GM12892 (cell line): ENCODE data around the gene EFCAB7.
A peak's percentile ranks its signal among the peaks of the same experiment; 100 is the strongest.
"Not testable (repeated sequence)": the region's sequence is repeated elsewhere in the genome, so short reads cannot be mapped to it uniquely, and the experiment has no call there.

Experiments used
- DNase-seq: peaks from one replicate; pipeline ENCODE4 v3.0.0; 2011; ENCODE audit not compliant: insufficient read length
- FAIRE-seq: peaks from 2 replicates; lab custom pipeline; 2011; peaks lifted over from hg19 to GRCh38; lab: Jason Lieb, UNC
- POLR2A ChIP-seq: IDR thresholded peaks from 2 replicates; pipeline ENCODE4 v1.6.1; 2011; ENCODE audit warnings: low read depth, low read length, control low read depth
- POLR2AphosphoS5 ChIP-seq: IDR thresholded peaks from 2 replicates; pipeline ENCODE4 v1.6.1; 2011; ENCODE audit warnings: low read depth, low read length, control low read depth
- TAF1 ChIP-seq: IDR thresholded peaks from 2 replicates; pipeline ENCODE4 v1.6.1; 2011; ENCODE audit warnings: low read depth, mild to moderate bottlenecking, control low read depth, low read length, borderline replicate concordance

The EFCAB7 gene

GRCh38 chr1:63555480-63555879 is 32.2 kb downstream of the EFCAB7 start:
- FAIRE-seq: no peak
- DNase-seq: no peak
- TF ChIP-seq POLR2A (no peak), TAF1 (no peak), POLR2AphosphoS5 (no peak)

DNA sequence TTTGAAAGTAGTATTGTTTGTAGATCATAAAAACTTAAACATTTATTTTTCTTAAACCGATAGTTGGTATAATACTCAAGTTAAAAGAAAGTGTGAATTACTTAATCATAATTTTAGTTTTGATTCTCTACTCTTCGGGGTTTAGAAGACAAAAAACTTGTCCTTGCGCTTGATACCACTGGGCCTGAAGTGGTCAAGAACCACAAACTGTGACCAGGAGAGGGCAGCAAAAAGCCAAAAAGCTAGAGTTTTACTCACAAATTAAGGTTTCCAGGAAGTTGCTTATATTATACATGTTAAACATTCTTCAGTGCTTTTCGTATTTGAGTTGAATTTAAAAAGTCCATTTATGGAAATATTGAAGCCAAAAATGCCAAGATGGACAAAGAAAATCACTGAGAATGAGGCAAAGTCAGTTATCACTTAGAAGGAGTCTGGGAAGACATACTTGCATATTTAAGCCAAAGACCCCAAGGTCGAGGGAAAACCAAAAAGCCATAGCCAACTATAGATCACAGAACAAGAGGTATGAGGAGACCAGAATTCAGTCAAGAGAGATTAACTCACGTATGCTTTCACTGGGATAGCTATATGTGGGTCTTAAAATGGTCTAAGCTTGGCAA is 34.2 kb downstream of the EFCAB7 start:
- DNase-seq: no peak
- peak; percentile 9 for FAIRE-seq
- no peak for TF ChIP-seq TAF1
- TF ChIP-seq POLR2AphosphoS5: no peak
- no peak for TF ChIP-seq POLR2A

GRCh38 chr1:63559357-63559756 is 36.0 kb downstream of the EFCAB7 start:
- TF ChIP-seq POLR2A: no peak
- TF ChIP-seq POLR2AphosphoS5: no peak
- TF ChIP-seq TAF1: no peak
- no peak for DNase-seq
- no peak for FAIRE-seq

DNA sequence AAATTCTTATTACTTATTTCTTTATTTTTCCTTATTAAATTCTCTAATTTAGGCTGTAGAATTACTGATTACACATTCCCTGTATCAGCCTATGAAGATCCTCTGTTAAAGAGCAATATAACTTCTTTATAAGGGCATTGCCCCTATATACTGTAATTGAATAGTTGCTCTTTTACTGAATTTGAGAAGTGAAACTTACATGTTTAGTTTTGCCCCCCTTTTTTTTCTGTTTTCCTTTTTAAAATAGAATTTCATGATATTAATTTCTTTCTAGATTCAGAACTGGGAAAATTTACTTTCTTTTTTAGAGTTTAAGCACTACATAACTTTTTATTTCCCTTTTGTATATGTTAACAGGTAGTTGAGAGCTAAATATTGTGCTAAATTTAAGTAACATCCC is 40.4 kb downstream of the EFCAB7 start:
- TF ChIP-seq POLR2A: no peak
- TF ChIP-seq POLR2AphosphoS5: no peak
- no peak for TF ChIP-seq TAF1
- FAIRE-seq (no peak), DNase-seq (no peak)

- DNase-seq (no peak), FAIRE-seq (no peak)
- TF ChIP-seq TAF1 (no peak), POLR2A (no peak), POLR2AphosphoS5 (no peak)
Observed at GRCh38 chr1:63569068-63569467, 45.7 kb downstream of the EFCAB7 start.

DNA sequence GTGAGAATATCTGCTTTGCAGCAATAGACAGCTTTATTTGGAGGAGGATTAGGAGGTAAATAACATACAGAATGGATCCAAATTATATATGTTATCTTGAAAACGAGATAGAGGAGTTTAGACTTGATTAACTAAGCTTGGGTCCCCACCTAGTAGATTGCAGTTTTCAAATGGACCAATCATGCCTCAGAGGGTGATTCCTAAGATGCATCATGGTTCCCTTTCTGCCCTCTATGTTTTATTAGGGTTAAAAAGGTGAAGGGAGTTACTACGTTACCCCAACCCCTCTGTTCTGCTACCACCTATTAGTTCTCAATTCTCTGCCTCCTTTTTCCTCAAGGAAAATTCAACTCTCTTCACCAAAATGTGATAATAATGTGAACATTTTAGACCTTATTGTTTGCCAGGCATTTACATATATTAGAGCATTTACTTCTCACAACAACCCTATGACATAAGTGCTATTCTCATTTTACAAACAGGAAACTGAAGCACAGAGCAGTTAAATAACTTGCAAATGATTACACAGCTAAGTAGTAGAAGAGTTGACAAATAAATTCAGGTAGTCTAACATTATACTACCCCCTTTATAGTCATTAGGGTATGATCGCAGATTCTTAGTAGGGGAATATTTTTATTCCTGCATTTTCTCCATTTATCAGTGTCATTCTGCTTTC is 46.5 kb downstream of the EFCAB7 start:
- no peak for FAIRE-seq
- no peak for TF ChIP-seq POLR2A
- TF ChIP-seq POLR2AphosphoS5: no peak
- no peak for TF ChIP-seq TAF1
- DNase-seq: no peak

DNA sequence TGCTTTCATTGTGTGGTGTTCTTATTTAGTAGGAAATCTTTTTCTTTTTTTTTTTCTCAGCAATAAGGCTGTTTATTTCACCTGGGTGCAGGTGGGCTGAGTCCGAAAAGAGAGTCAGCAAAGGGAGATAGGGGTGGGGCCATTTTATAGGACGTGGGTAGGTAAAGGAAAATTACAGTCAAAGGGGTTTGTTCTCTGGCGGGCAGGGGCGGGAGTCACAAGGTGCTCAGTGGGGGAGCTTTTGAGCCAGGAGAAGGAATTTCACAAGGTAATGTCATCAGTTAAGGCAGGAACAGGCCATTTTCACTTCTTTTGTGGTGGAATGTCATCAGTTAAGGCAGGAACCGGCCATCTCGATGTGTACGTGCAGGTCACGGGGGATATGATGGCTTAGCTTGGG is 49.4 kb downstream of the EFCAB7 start:
- FAIRE-seq, DNase-seq: not testable (repeated sequence)

DNA sequence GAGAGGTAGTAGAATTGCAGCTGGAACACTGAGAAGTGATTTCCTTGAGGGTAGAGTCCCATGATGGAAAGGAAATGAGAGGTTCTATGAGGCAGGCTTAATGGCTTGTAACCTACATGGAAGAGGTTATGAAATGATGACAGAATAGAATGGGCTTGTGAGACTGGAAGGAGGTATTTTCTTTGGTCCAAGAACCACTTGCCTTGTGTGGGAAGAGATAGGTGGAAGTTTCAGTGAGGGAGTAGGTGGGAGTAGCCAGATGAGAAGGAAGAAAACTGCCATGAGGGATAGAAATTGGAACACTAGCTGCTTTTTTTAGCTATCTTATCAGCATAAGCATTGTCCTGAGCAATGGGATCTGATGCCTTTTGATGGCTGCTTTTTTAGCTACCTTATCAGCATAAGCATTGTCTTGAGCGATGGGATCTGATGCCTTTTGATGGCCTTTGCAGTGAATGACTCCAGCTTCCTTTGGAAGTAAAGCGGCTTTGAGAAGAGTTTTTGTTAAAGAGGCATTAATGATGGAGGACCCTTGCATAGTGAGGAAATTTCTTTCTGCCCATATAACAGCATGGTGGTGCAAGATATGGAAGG is 51.0 kb downstream of the EFCAB7 start:
- not testable (repeated sequence) for DNase-seq, FAIRE-seq

DNA sequence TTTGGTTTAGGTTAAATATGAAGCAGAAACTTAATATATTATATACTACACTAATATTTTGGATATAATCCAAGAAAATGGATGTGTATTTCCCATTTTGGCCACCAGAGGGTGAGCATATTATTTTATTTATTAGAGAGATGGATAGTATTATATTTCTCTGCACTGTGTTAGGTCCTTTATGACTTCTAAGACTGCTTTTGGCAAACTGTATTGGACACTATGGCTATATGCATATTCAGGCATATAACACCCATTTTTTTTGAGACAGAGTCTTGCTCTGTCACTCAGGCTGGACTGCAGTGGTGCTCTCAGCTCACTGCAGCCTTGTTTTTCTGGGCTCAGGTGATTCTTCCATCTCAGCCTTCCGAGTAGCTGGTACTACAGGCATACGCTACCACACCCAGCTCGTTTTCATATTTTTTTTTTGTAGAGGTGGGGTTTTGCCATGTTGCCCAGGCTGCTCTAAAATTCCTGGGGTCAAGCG is 52.1 kb downstream of the EFCAB7 start:
- no peak for FAIRE-seq
- DNase-seq: no peak
- TF ChIP-seq POLR2AphosphoS5: no peak
- no peak for TF ChIP-seq TAF1
- TF ChIP-seq POLR2A: no peak

GRCh38 chr1:63586326-63586725 is 63.0 kb downstream of the EFCAB7 start:
- DNase-seq, FAIRE-seq: not testable (repeated sequence)

GRCh38 chr1:63590166-63590560 is 66.8 kb downstream of the EFCAB7 start:
- TF ChIP-seq POLR2AphosphoS5 (no peak), TAF1 (no peak), POLR2A (no peak)
- DNase-seq: no peak
- no peak for FAIRE-seq

- FAIRE-seq (no peak), DNase-seq (no peak)
- no peak for TF ChIP-seq POLR2A
- no peak for TF ChIP-seq TAF1
- TF ChIP-seq POLR2AphosphoS5: no peak
Observed at GRCh38 chr1:63592536-63593302, 69.4 kb downstream of the EFCAB7 start.

DNA sequence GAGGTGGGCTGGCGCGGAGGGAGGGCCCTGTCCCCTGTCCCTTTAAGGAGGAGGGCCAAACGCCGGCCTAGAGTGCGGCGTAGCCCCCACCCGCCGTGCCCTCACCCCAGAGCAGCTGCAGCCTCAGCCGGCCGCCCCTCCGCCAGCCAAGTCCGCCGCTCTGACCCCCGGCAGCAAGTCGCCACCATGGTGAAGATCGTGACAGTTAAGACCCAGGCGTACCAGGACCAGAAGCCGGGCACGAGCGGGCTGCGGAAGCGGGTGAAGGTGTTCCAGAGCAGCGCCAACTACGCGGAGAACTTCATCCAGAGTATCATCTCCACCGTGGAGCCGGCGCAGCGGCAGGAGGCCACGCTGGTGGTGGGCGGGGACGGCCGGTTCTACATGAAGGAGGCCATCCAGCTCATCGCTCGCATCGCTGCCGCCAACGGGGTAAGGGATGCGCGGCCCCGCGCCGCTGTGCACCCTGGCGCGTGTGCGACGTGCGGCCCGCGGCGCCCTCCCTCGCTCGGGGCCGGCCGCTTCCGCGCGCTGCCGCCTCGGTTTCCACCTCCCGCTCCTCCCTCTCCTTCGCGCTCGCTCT is 70.1 kb downstream of the EFCAB7 start, which contains the start of gene PGM1:
PGM1 (plus strand) TSS at position 109 of the 583 bp plus-strand sequence; CDS start at position 187, 78 bp downstream.
- TF ChIP-seq POLR2AphosphoS5 (peak; percentile 56; the same call in 1 of the 2 replicates), POLR2A (peak; percentile 72; the same call in 1 of the 2 replicates), TAF1 (no peak)
- peak; percentile 96 for FAIRE-seq
- DNase-seq: peak; percentile 63
